OCI-LY1 (cell line): ENCODE measurements around the gene NFIA.

ENCODE experiments used
- H2AFZ ChIP-seq: fragments of 200-600 bp; sonication (generic), shearing (Covaris generic); 2 replicates; pipeline ENCODE4 v1.6.0; 2014; ENCODE audit warnings: antibody characterized with exemption, mild to moderate bottlenecking, low read length
- H3F3A ChIP-seq: fragments of 200-600 bp; sonication (generic), shearing (Covaris generic); 2 replicates; pipeline ENCODE4 v1.6.0; 2014; ENCODE audit warnings: mild to moderate bottlenecking, antibody characterized with exemption, low read length, moderate library complexity; ENCODE audit not compliant: insufficient read depth
- H3K27ac ChIP-seq: fragments of 200-600 bp; sonication (generic); 2 replicates; pipeline ENCODE4 v1.5.1; 2014; ENCODE audit warnings: low read length, mixed run types, mild to moderate bottlenecking, low read depth; ENCODE audit not compliant: poor library complexity, severe bottlenecking
- H3K27me3 ChIP-seq: fragments of 200-600 bp; sonication (generic); 2 replicates; pipeline ENCODE4 v1.6.0; 2014; ENCODE audit warnings: antibody characterized with exemption, mild to moderate bottlenecking, low read length, moderate library complexity; ENCODE audit not compliant: insufficient read depth
- H3K36me3 ChIP-seq: fragments of 200-600 bp; sonication (generic); 2 replicates; pipeline ENCODE4 v1.6.1; 2014; ENCODE audit warnings: mild to moderate bottlenecking, antibody characterized with exemption, low read length, moderate library complexity, mixed read lengths; ENCODE audit not compliant: insufficient read depth
- H3K4me1 ChIP-seq: fragments of 200-600 bp; sonication (generic); 2 replicates; pipeline ENCODE4 v1.5.1; 2014; ENCODE audit warnings: mild to moderate bottlenecking, low read length, moderate library complexity; ENCODE audit not compliant: insufficient read depth, severe bottlenecking
- H3K4me2 ChIP-seq: fragments of 200-600 bp; sonication (generic), shearing (Covaris generic); 2 replicates; pipeline ENCODE4 v1.6.1; 2014; ENCODE audit warnings: low read length
- H3K4me3 ChIP-seq: fragments of 200-600 bp; sonication (generic); 2 replicates; pipeline ENCODE4 v1.5.1; 2014; ENCODE audit warnings: low read length, low read depth, mild to moderate bottlenecking, mixed read lengths; ENCODE audit not compliant: poor library complexity, severe bottlenecking
- H3K79me2 ChIP-seq: fragments of 200-600 bp; shearing (Covaris generic); 2 replicates; pipeline ENCODE4 v1.6.1; 2016; ENCODE audit warnings: mixed run types, low read length, mixed read lengths; ENCODE audit not compliant: insufficient read depth
- H3K9ac ChIP-seq: fragments of 200-600 bp; sonication (generic), shearing (Covaris generic); 2 replicates; pipeline ENCODE4 v1.6.1; 2014; ENCODE audit warnings: mild to moderate bottlenecking, low read length, mixed read lengths
- H3K9me2 ChIP-seq: fragments of 200-600 bp; sonication (generic), shearing (Covaris generic); 2 replicates; pipeline ENCODE4 v1.6.1; 2014; ENCODE audit warnings: low read depth, mild to moderate bottlenecking, low read length, mixed read lengths
- H3K9me3 ChIP-seq: fragments of 200-600 bp; shearing (Covaris generic); 2 replicates; pipeline ENCODE4 v1.6.1; 2014; ENCODE audit warnings: low read length, mixed read lengths
- H4K20me1 ChIP-seq: fragments of 200-600 bp; sonication (generic), shearing (Covaris generic); 2 replicates; pipeline ENCODE4 v1.6.0; 2016; ENCODE audit warnings: mild to moderate bottlenecking, low read length; ENCODE audit not compliant: insufficient read depth
- EZH2 ChIP-seq: fragments of 200-600 bp; sonication (generic), shearing (Covaris generic); IDR thresholded peaks from 2 replicates; pipeline ENCODE4 v1.8.0; 2017; ENCODE audit warnings: borderline replicate concordance, mixed run types, mild to moderate bottlenecking, antibody characterized with exemption, low read length, moderate library complexity, mixed read lengths
- TF ChIP-seq, protein P1 (sequence below): fragments of 200-600 bp; sonication (generic), shearing (Covaris generic); IDR thresholded peaks from 2 replicates; pipeline ENCODE4 v1.5.1; 2017; ENCODE audit warnings: mild to moderate bottlenecking, antibody characterized with exemption, low read length, moderate library complexity, mixed read lengths

NFIA gene

DNA sequence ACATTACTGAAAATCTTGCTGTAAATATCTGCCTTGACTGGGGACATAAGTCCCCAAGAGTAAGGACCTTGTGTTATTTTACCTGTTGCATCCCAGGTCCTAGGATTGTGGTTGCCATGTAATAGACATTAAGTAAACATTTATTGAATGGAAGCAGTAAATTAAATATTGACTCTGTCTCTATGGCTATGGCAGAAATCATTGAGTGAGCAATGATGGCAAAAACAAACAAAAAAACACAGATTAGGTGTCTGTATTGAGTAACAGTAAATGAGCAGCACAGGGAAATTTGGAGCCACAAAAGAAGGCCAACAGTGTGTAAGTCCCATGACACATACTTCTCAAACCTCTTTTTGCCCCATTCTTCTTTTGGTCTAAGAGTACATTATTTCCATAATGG, 240.4 kb downstream of the NFIA start:
- Histone ChIP-seq H3K9ac (no peak overlapping the region), H2AFZ (no peak overlapping the region), H3K4me1 (peaks cover 22% of the 10 kb centered on the region), H3K4me3 (no peak overlapping the region), H3K27me3 (no peaks in the 10 kb centered on the region), H3K79me2 (no peaks in the 10 kb centered on the region), H3K4me2 (no peak overlapping the region), H3K36me3 (no peaks in the 10 kb centered on the region), H3K27ac (no peak overlapping the region), H4K20me1 (no peaks in the 10 kb centered on the region), H3K9me3 (no peaks in the 10 kb centered on the region), H3F3A (no peaks in the 10 kb centered on the region), H3K9me2 (no peaks in the 10 kb centered on the region)
- TF ChIP-seq EZH2 = no peak

DNA sequence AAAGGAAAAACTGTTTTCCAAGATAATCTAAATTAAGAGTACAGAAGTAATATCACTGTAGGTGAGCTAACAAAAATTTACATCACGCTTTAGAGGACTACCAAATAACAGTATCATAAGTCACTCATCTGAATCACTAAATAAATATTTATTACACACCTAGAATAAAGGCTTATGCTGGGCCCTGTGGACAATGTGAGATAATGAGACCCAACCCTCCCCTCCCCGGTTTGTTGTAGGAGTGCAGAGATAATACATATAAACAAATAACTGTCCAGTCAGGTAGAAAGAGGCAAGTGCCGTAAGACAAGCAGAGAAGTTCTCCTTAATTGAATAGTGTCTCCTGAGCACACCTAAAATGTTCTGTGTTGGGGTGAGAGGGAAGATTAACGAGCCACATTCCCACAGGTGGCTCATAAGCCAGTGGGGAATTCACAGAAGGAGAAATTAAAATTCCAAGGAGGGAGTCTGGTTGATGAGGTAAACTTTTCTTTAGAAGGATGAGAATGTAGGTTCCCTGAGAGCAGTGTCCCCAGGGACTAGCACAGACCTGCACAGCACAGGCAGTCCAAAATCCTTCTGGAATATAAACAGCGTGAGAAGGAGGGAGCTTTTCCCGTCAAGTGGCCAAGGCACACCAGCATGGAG, 241.4 kb downstream of the NFIA start:
- Histone ChIP-seq H3K9me2 (no peaks in the 10 kb centered on the region), H3K4me2 (no peak overlapping the region), H3K27ac (no peak overlapping the region), H3F3A (no peaks in the 10 kb centered on the region), H3K9me3 (no peaks in the 10 kb centered on the region), H3K27me3 (no peaks in the 10 kb centered on the region), H3K36me3 (no peaks in the 10 kb centered on the region), H3K79me2 (no peaks in the 10 kb centered on the region), H3K4me1 (peaks cover 12% of the 10 kb centered on the region), H2AFZ (no peak overlapping the region), H3K4me3 (no peak overlapping the region), H3K9ac (no peak overlapping the region), H4K20me1 (no peaks in the 10 kb centered on the region)
- no peak for TF ChIP-seq EZH2
- TF ChIP-seq, protein P1, sequence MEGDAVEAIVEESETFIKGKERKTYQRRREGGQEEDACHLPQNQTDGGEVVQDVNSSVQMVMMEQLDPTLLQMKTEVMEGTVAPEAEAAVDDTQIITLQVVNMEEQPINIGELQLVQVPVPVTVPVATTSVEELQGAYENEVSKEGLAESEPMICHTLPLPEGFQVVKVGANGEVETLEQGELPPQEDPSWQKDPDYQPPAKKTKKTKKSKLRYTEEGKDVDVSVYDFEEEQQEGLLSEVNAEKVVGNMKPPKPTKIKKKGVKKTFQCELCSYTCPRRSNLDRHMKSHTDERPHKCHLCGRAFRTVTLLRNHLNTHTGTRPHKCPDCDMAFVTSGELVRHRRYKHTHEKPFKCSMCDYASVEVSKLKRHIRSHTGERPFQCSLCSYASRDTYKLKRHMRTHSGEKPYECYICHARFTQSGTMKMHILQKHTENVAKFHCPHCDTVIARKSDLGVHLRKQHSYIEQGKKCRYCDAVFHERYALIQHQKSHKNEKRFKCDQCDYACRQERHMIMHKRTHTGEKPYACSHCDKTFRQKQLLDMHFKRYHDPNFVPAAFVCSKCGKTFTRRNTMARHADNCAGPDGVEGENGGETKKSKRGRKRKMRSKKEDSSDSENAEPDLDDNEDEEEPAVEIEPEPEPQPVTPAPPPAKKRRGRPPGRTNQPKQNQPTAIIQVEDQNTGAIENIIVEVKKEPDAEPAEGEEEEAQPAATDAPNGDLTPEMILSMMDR = no peak

DNA sequence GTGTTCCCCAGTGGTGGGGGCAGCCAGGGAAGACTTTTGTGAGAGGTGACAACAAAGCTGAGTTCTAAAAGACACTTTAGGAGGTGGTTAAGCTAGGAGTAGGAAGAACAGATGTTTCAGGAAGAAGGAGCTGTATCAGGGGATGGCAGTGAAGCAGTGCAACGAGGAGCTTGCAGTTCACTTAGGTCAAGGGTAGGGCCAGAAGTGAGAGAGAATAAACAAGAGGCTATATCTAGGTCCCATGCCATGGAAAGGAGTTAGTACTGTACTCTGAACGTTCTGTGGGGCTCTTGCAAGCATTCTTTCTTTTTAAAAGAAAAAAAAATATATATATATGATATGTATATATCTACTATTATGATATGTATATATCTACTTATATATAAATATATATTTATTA, 244.4 kb downstream of the NFIA start:
- H3K9ac ChIP-seq = no peak overlapping the region
- H2AFZ ChIP-seq = no peak overlapping the region
- no peaks in the 10 kb centered on the region for H4K20me1 ChIP-seq
- H3K36me3 ChIP-seq = no peaks in the 10 kb centered on the region
- TF ChIP-seq, protein P1 = no peak
- TF ChIP-seq EZH2 = no peak
- H3K4me3 ChIP-seq = no peak overlapping the region
- no peaks in the 10 kb centered on the region for H3K9me2 ChIP-seq
- no peak overlapping the region for H3K27ac ChIP-seq
- H3K27me3 ChIP-seq = no peaks in the 10 kb centered on the region
- H3K9me3 ChIP-seq = no peaks in the 10 kb centered on the region
- no peaks in the 10 kb centered on the region for H3F3A ChIP-seq
- no peaks in the 10 kb centered on the region for H3K4me1 ChIP-seq
- no peak overlapping the region for H3K4me2 ChIP-seq
- H3K79me2 ChIP-seq = no peaks in the 10 kb centered on the region

DNA sequence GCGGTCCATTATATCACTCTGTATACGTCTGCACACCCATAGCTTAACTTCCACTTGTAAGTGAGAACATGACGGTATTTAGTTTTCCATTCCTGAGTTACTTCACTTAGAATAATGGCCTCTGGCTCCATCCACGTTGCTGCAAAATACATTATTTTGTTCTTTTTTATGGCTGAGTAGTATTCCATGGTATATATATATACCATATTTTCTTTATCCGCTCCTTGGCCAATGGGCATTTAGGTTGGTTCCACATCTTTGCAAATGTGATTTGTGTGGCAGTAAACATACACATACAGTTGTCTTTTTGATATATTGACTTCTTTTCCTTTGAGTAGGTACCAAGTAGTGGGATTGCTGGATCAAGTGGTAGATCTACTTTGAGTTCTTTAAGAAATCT, 245.1 kb downstream of the NFIA start:
- Histone ChIP-seq H3K4me3 (no peak overlapping the region), H3K36me3 (no peaks in the 10 kb centered on the region), H3K4me1 (no peaks in the 10 kb centered on the region), H3K27me3 (no peaks in the 10 kb centered on the region), H4K20me1 (no peaks in the 10 kb centered on the region), H3K9me2 (no peaks in the 10 kb centered on the region), H3K4me2 (no peak overlapping the region), H3K27ac (no peak overlapping the region), H2AFZ (no peak overlapping the region), H3K9me3 (no peaks in the 10 kb centered on the region), H3K9ac (no peak overlapping the region), H3F3A (no peaks in the 10 kb centered on the region), H3K79me2 (no peaks in the 10 kb centered on the region)
- TF ChIP-seq, protein P1 = no peak
- no peak for TF ChIP-seq EZH2
